WTC11 (cell line): ENCODE results near the gene AQP7.

Experiments used
- FOXP1 ChIP-seq: sonication (generic); formaldehyde crosslinking; IDR thresholded peaks from 2 replicates; pipeline ENCODE4 v1.8.0; 2022; ENCODE audit warnings: missing genetic modification reagents, mild to moderate bottlenecking, moderate library complexity, borderline replicate concordance
- ZNF263 ChIP-seq: sonication (generic); formaldehyde crosslinking; IDR thresholded peaks from 2 replicates; pipeline ENCODE4 v1.8.1; 2022; ENCODE audit warnings: low read depth, mild to moderate bottlenecking, moderate library complexity, missing genetic modification reagents

- TF ChIP-seq ZNF263: no peak
- TF ChIP-seq FOXP1: no peak
Observed at GRCh38 chr9:33437898-33438297, 35.5 kb upstream of the AQP7 start.
